Measurements from ENCODE around the gene FLRT1. TPM values are rescaled to one million over a fixed set of nuclear protein-coding genes. Genes with fewer than 3 reads are reported as not detected.
A peak's percentile ranks its signal among the peaks of the same experiment; 100 is the strongest.

The FLRT1 gene
- total RNA-seq, 1 donor from 2014 or later: 7.1 TPM

DNA sequence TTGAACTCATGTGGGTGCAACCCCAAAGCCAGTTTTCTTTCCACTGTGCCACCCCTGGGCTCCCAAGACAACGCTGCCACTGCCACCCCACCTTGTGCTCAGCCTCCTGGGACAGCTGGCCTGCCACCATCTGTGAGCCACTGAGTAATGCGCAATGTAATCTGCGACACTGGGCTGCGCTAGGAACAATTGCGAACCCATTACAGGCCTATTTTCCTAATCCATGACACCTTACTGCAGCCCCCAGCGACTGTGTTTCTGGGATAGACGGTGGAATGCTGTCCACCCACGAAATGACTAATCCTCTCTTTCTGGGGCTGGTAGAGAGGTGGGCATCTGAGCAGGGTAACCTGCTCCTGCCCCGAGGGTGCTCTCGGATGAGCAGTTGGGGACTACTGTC is 22.2 kb downstream of the FLRT1 start:
- H3K4me3 Mint-ChIP-seq: no peak overlapping the region

DNA sequence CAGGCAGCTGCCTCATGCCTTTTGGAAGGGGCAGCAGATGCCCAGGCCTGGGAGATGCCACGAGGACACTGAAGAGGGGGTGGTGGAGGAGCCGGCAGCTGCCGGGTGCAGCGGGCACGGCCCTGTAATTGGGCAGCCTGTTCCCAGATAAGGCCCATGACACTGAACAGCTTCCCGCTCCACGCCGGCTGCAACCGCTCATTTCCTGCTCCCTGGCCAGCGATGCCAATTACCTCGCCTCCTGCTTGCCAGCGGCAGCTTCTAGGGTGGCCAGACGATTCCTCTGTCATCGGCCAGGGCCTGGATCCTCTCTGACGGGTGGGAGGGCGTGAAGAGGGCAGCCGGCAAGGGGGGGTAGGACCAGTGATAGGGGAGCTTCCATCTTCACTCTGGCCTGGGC is 22.8 kb downstream of the FLRT1 start:
- Mint-ChIP-seq H3K27me3 (ENCODE audit: low read depth) (peaks cover 12% of the 10 kb centered on the region), H3K36me3 (no peaks in the 10 kb centered on the region), H3K4me1 (peaks cover 26% of the 10 kb centered on the region), H3K27ac (no peak overlapping the region), H3K4me3 (no peak overlapping the region), H3K9me3 (no peaks in the 10 kb centered on the region)
- DNase-seq (ENCODE audit: low spot score in 2 of 2, unreplicated experiment in 2 of 2): no peak
- TF ChIP-seq, protein P1, sequence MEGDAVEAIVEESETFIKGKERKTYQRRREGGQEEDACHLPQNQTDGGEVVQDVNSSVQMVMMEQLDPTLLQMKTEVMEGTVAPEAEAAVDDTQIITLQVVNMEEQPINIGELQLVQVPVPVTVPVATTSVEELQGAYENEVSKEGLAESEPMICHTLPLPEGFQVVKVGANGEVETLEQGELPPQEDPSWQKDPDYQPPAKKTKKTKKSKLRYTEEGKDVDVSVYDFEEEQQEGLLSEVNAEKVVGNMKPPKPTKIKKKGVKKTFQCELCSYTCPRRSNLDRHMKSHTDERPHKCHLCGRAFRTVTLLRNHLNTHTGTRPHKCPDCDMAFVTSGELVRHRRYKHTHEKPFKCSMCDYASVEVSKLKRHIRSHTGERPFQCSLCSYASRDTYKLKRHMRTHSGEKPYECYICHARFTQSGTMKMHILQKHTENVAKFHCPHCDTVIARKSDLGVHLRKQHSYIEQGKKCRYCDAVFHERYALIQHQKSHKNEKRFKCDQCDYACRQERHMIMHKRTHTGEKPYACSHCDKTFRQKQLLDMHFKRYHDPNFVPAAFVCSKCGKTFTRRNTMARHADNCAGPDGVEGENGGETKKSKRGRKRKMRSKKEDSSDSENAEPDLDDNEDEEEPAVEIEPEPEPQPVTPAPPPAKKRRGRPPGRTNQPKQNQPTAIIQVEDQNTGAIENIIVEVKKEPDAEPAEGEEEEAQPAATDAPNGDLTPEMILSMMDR (IDR thresholded peaks at IDR 0.05; ENCODE audit: unreplicated experiment): no peak

More for the DNA sequence above, 22.2 kb downstream of the FLRT1 start:
- H3K4me1 Mint-ChIP-seq: peaks cover 25% of the 10 kb centered on the region
- peaks cover 7% of the 10 kb centered on the region for H3K27me3 Mint-ChIP-seq (ENCODE audit: low read depth)
- DNase-seq (ENCODE audit: low spot score in 2 of 2, unreplicated experiment in 2 of 2): no peak
- TF ChIP-seq, protein P1 (IDR thresholded peaks at IDR 0.05; ENCODE audit: unreplicated experiment): no peak
- H3K27ac Mint-ChIP-seq: no peak overlapping the region
- H3K9me3 Mint-ChIP-seq: no peaks in the 10 kb centered on the region
- no peaks in the 10 kb centered on the region for H3K36me3 Mint-ChIP-seq

DNA sequence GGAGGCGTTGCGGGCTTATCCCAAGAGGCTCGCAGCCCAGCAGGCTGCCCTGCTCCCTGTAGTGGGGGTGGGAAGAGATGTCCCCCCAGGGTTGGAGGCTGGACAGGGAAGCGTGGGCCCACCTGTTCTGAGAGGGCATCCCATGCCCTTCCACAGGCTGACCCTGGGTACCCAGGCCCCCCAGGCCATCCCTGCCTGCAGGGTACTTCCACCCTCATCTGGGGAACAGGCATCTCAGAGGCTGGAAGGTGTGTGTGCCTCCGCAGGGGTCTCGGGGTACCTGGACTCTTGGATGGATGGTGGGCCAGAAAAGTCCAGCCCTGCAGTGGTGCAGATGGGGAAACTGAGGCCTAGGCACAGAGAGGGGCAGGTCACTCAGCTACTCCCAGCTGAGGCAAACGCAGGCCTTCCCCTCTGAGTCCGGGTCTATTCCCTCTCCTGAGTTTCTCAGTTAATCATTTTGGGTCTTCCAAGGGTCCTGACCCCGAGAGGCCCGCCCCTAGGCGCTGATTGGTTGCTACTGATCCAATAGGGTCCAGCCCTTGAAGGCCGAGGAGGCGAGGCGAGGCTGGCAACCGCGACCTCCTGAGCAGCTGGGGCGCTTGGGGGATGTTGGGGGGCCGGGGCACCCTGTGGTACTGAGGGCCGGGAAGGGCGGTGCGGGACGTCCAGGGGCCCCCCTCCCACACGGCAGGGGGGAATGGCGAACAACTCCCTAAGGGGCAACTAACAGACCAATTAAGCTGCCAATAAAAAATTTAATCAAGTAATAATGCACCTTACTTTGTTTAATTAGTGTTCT is 23.8 kb downstream of the FLRT1 start:
- H3K9me3 Mint-ChIP-seq: no peaks in the 10 kb centered on the region
- no peak for DNase-seq (ENCODE audit: low spot score in 2 of 2, unreplicated experiment in 2 of 2)
- H3K4me3 Mint-ChIP-seq: no peak overlapping the region
- TF ChIP-seq, protein P1 (IDR thresholded peaks at IDR 0.05; ENCODE audit: unreplicated experiment): no peak
- no peaks in the 10 kb centered on the region for H3K36me3 Mint-ChIP-seq
- no peak overlapping the region for H3K27ac Mint-ChIP-seq
- H3K4me1 Mint-ChIP-seq: peaks cover 20% of the 10 kb centered on the region
- peaks cover 17% of the 10 kb centered on the region for H3K27me3 Mint-ChIP-seq (ENCODE audit: low read depth)

DNA sequence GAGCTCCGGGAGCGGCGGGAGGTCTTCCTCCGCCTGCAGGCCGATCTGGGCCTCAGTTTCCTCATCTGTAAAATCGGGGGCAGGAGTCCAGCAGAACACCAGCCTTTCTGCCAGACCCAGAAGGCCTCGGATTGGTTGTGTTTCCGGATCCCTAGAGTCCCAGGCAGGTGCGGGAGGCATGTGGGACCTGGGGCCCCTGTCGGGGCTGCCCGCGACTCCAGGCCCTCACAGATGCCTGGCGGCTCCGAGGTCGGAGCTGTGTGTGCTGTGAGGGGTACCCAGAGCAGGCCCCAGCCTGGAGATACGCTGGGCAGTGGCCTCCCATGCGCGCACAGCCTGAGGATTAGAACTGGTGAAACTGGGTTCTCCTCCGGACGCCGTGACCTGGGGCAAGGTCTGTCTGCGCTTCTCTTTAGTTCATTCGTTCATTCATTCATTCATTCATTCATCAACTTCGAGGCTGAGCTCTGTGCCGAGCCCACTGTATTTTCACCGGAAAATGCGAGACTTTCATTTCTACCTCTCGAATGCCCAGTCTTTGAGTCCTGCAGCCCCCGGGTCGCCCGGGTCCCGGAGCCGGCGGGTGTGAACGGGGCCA is 24.6 kb downstream of the FLRT1 start:
- Mint-ChIP-seq H3K27me3 (ENCODE audit: low read depth) (peaks cover 21% of the 10 kb centered on the region), H3K4me3 (peak overlapping the region; percentile 53), H3K27ac (peak overlapping the region; percentile 30), H3K4me1 (peaks cover 25% of the 10 kb centered on the region), H3K9me3 (no peaks in the 10 kb centered on the region), H3K36me3 (no peaks in the 10 kb centered on the region)
- DNase-seq (ENCODE audit: low spot score in 2 of 2, unreplicated experiment in 2 of 2): no peak
- TF ChIP-seq, protein P1 (IDR thresholded peaks at IDR 0.05; ENCODE audit: unreplicated experiment): no peak

DNA sequence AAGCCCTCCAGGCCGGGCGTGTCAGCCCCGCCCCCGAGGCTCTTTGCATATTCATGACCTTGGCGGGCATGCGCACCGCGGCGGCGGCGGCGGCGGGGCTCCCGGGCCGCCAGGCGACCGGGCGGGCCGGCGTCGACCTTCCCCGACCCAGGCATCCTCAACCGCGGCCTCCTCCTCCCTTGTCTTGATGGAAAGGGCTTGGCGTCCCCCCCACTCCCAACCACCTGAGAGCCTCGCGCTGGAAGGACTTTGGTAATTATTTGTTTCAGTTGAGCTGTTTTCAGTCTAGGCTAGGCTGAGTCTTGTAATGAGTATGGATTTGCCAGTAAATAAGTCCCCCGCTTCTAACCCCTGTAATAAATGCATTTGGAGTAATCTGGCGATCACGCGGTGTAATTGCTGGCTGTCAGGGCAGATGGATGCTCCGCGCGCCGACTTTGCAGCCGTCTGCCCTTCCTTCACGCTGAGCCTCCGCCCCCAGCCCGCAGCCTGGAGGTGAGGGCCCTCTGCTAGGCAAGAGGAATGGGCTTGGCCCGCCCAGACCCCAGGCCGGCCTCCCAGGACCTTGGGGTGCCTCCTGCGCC is 25.2 kb downstream of the FLRT1 start:
- Mint-ChIP-seq H3K36me3 (no peaks in the 10 kb centered on the region), H3K27ac (peak overlapping the region; percentile 81), H3K9me3 (no peaks in the 10 kb centered on the region), H3K4me3 (peak overlapping the region; percentile 70), H3K4me1 (peaks cover 25% of the 10 kb centered on the region), H3K27me3 (ENCODE audit: low read depth) (peaks cover 21% of the 10 kb centered on the region)
- TF ChIP-seq, protein P1 (IDR thresholded peaks at IDR 0.05; ENCODE audit: unreplicated experiment): no peak
- DNase-seq (ENCODE audit: low spot score in 2 of 2, unreplicated experiment in 2 of 2): peak in 1 of 2 experiments; percentile 61
